ACC112 (cell line): ENCODE measurements around the gene EMSY.

Source experiments
- H2AFZ ChIP-seq: fragments of 200-600 bp; sonication (generic); one replicate; pipeline ENCODE4 v1.6.0; 2017; ENCODE audit warnings: antibody characterized with exemption, low read length; ENCODE audit not compliant: unreplicated experiment
- H3K27ac ChIP-seq: fragments of 200-600 bp; sonication (generic); 2 replicates; pipeline ENCODE4 v1.5.1; 2014; ENCODE audit warnings: low read depth, mild to moderate bottlenecking, antibody characterized with exemption, low read length, moderate library complexity
- H3K27me3 ChIP-seq: fragments of 200-600 bp; sonication (generic); 2 replicates; pipeline ENCODE4 v1.6.1; 2014; ENCODE audit warnings: mild to moderate bottlenecking, antibody characterized with exemption, low read length, moderate library complexity, mixed read lengths; ENCODE audit not compliant: insufficient read depth
- H3K36me3 ChIP-seq: fragments of 200-600 bp; sonication (generic); 2 replicates; pipeline ENCODE4 v1.6.1; 2016; ENCODE audit warnings: mild to moderate bottlenecking, antibody characterized with exemption, low read length, moderate library complexity, mixed read lengths; ENCODE audit not compliant: insufficient read depth
- H3K4me1 ChIP-seq: fragments of 200-600 bp; sonication (generic); one replicate; pipeline ENCODE4 v1.6.1; 2016; ENCODE audit warnings: low read length, mixed read lengths; ENCODE audit not compliant: insufficient read depth, unreplicated experiment, control insufficient read depth
- H3K4me3 ChIP-seq: fragments of 200-600 bp; sonication (generic); 2 replicates; pipeline ENCODE4 v1.5.1; 2014; ENCODE audit warnings: mild to moderate bottlenecking, low read depth, low read length
- H3K79me2 ChIP-seq: fragments of 200-600 bp; sonication (generic); one replicate; pipeline ENCODE4 v1.6.0; 2016; ENCODE audit warnings: low read length; ENCODE audit not compliant: control insufficient read depth, unreplicated experiment, insufficient read depth

EMSY gene

GRCh38 chr11:76493626-76494539 is 49.1 kb downstream of the EMSY start:
- no peak overlapping the region for H3K4me3 ChIP-seq
- no peaks in the 10 kb centered on the region for H3K27me3 ChIP-seq
- no peak overlapping the region for H2AFZ ChIP-seq
- no peaks in the 10 kb centered on the region for H3K4me1 ChIP-seq
- no peak overlapping the region for H3K27ac ChIP-seq
- H3K79me2 ChIP-seq: no peaks in the 10 kb centered on the region
- peaks cover 14% of the 10 kb centered on the region for H3K36me3 ChIP-seq

DNA sequence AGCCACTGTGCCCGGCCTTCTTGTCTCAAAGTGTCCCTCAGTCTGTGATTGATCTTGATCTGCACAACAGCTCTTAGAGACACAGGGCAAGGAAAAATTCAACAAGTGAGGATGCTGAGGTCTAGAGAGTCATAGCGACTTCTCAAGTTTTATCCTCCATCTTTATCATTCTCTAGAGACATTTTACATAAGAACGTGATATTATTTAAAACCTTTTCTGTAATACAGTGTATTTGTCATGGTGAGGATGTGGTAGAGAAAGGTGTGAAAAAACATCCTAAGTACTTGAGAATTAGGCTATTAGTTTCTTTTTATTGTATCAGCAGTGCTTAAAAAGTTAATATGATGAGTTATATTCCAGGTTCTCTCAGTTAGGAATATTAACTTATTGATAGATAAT is 50.2 kb downstream of the EMSY start:
- peaks cover 6% of the 10 kb centered on the region; the same call in 1 of the 2 replicates for H3K36me3 ChIP-seq
- no peak overlapping the region for H3K27ac ChIP-seq
- H3K4me3 ChIP-seq: no peak overlapping the region
- H3K27me3 ChIP-seq: no peaks in the 10 kb centered on the region
- H3K4me1 ChIP-seq: no peaks in the 10 kb centered on the region
- H3K79me2 ChIP-seq: no peaks in the 10 kb centered on the region
- no peak overlapping the region for H2AFZ ChIP-seq

DNA sequence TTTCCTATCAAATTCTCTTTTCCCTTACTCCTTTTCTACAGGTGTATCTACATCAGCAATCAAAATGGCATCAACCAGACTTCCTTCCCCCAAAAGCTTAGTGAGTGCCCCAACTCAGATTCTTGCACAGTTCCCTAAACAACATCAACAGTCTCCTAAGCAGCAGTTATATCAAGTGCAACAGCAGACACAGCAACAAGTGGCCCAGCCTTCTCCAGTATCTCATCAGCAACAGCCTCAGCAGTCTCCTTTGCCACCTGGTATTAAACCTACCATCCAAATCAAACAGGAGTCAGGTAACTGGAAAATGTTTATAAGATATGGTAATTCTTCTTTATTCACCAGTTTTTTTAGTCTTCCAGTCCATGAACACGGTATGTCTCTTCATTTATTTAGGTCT is 51.4 kb downstream of the EMSY start:
- H3K36me3 ChIP-seq: peaks cover 17% of the 10 kb centered on the region
- no peaks in the 10 kb centered on the region for H3K79me2 ChIP-seq
- H3K4me1 ChIP-seq: no peaks in the 10 kb centered on the region
- no peak overlapping the region for H3K27ac ChIP-seq
- H2AFZ ChIP-seq: no peak overlapping the region
- H3K4me3 ChIP-seq: no peak overlapping the region
- no peaks in the 10 kb centered on the region for H3K27me3 ChIP-seq

DNA sequence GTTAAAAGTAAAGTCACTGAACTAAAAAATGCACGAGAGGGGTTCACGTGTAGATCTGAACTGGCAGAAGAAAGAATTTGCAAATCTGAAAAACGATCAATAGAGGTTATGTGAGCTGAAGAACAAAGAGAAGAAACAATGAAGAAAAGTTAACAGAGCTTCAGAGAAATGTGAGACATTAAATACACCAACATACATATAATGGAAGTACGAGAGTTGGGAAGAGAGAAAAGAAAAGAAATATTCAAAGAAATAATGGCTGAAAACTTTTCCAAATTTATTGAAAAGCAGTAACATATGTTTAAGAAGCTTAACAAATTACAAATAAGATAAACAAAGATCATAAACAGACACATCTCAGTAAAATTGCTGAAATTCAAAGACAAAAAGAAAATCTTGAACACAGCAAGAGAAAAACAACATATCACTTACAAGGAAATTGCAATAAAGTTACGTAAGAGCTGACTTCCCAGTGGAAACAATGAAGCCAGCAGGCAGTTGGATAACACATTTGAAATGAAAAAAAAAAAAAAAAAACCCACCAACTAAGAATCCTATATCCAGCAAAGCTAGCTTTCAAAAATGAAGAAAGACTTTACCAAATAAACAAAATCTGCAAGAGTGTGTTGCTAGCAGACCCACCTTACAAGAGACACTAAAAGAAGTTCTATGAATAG is 56.8 kb downstream of the EMSY start:
- Histone ChIP-seq H2AFZ (no peak overlapping the region), H3K27ac (no peak overlapping the region), H3K79me2 (no peaks in the 10 kb centered on the region), H3K36me3 (peaks cover 19% of the 10 kb centered on the region), H3K27me3 (no peaks in the 10 kb centered on the region), H3K4me3 (no peak overlapping the region), H3K4me1 (no peaks in the 10 kb centered on the region)

- Histone ChIP-seq H3K27ac (no peak overlapping the region), H3K27me3 (no peaks in the 10 kb centered on the region), H3K4me1 (peaks cover under 1% of the 10 kb centered on the region), H3K79me2 (no peaks in the 10 kb centered on the region), H3K36me3 (peaks cover 2% of the 10 kb centered on the region), H3K4me3 (no peak overlapping the region), H2AFZ (no peak overlapping the region)
Measured at GRCh38 chr11:76506833-76507232, 62.0 kb downstream of the EMSY start.

DNA sequence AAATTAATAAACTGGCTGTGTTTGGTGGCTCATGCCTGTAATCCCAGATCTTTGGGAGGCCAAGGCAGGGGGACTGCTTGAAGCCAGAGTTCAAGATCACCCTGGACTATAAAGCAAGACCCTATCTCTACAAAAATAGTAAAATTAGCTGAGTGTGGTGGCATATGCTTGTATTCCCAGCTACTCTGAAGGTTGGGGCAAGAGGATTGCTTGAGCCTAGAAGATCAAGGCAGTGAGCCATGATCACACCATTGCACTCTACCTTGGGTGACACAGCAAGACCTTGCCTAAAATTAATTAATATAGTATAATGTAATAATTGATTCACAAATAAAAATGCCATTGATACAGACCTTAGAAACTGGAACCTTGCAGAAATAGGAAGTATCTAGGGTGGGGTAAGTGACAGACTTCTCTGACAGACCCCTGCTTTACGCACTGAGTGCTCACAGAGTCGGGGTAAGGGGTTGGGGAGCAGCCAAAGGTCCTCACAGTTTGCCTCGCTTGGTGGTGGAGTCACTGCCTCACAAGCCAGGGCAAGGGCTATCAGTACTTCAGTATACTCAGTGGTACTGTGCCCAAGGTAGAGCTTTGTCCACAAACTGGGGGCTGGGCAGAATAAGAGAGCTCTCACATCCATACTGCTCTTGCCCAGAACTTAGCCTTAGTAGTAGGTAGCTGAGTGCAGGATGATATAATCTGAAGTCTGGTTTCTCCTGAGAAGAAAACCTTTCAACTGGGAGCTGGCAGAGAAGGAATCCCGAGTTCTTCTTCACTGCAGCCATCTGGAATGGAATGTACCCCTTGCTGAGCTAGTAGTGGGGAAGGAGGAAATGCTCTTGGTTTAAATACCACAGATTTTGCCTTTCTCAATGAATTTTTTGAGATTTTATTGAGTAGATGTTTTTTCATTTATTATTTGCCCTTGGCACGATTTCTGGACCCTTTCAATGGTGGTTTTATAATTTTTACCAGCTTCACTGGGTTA is 65.5 kb downstream of the EMSY start:
- H3K27me3 ChIP-seq: no peaks in the 10 kb centered on the region
- H3K79me2 ChIP-seq: no peaks in the 10 kb centered on the region
- peaks cover 10% of the 10 kb centered on the region for H3K4me1 ChIP-seq
- H3K4me3 ChIP-seq: no peak overlapping the region
- no peaks in the 10 kb centered on the region; the same call in 1 of the 2 replicates for H3K36me3 ChIP-seq
- no peak overlapping the region for H3K27ac ChIP-seq
- H2AFZ ChIP-seq: no peak overlapping the region

DNA sequence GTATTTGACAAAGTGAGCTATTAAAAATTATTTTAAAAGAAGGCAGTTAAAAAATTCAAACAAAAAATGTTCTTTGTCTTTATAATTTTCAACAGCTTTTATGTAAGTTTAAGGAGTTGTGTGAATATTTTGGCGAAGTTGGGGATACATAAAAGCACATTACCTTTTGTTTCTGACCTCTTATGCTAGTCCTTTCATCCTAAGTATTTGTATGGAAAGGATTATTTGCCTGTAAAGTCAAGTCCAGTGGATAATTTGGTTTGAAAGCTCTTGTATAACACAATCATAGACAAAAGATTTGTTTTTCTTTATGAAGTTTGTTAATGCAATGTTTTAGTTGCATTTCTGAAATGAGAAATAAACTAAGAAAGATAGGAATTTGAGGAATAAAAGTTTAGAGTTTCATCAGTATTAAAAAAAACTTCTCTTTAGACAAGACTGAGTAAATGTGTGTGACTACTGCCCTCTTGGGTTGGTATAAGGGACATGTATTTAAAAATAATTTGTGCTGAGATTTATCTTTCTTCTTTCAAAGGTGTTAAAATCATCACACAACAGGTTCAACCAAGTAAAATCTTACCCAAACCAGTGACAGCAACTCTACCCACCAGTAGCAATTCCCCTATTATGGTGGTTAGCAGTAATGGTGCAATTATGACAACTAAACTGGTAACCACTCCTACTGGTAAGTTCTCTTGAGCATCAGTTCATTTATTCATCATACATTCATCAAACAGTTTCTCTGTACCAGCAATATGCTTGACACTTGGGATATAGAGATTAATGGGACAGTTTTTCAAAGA is 68.2 kb downstream of the EMSY start:
- Histone ChIP-seq H3K27ac (no peak overlapping the region), H3K4me1 (peaks cover 10% of the 10 kb centered on the region), H3K79me2 (no peaks in the 10 kb centered on the region), H3K36me3 (no peaks in the 10 kb centered on the region; the same call in 1 of the 2 replicates), H2AFZ (no peak overlapping the region), H3K4me3 (no peak overlapping the region), H3K27me3 (no peaks in the 10 kb centered on the region)

- H3K27ac ChIP-seq: no peak overlapping the region
- peaks cover 10% of the 10 kb centered on the region for H3K4me1 ChIP-seq
- no peaks in the 10 kb centered on the region; the same call in 1 of the 2 replicates for H3K36me3 ChIP-seq
- H3K4me3 ChIP-seq: no peak overlapping the region
- no peak overlapping the region for H2AFZ ChIP-seq
- H3K79me2 ChIP-seq: no peaks in the 10 kb centered on the region
- H3K27me3 ChIP-seq: no peaks in the 10 kb centered on the region
Measured at GRCh38 chr11:76513654-76514034, 68.8 kb downstream of the EMSY start.

DNA sequence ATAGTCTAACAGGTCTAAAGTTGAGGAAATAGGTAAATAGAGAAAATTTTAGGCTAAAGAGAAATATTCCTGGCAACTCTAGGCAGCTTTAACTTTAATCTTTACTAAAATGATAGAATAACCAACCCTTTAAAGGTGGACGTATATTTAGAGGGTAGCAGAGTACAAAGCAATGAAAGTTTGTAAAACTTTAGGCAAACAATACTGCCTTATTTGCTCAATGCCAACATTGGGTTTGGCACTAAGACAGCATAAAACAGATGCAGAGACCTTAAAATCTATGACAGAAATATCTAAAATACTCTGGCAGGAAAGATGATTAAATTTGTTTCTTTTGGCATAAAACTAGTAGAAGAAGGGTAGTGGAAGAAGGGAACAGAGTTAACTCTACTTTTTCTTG is 70.7 kb downstream of the EMSY start:
- no peaks in the 10 kb centered on the region for H3K27me3 ChIP-seq
- H3K4me1 ChIP-seq: peaks cover 10% of the 10 kb centered on the region
- no peak overlapping the region for H3K4me3 ChIP-seq
- no peaks in the 10 kb centered on the region for H3K79me2 ChIP-seq
- H2AFZ ChIP-seq: no peak overlapping the region
- no peak overlapping the region for H3K27ac ChIP-seq
- H3K36me3 ChIP-seq: peaks cover 3% of the 10 kb centered on the region; the same call in 1 of the 2 replicates
